Measurements from ENCODE around the gene GAS7.

- TF ChIP-seq POLR2A (IDR thresholded peaks at IDR 0.05), result no peak
- no peak for TF ChIP-seq CTCF (IDR thresholded peaks at IDR 0.05)
Measured at GRCh38 chr17:10238661-10239060, 40.3 kb upstream of the GAS7 start.

Data from gastroesophageal sphincter (tissue), 3 donors.